HG03196 (cell line): ENCODE data around the gene DDX51.
"Not testable (repeated sequence)": the region's sequence is repeated elsewhere in the genome, so short reads cannot be mapped to it uniquely, and the experiment has no call there.

Experiments
- ATAC-seq: cut with Tn5 transposase; IDR thresholded peaks from one replicate; pipeline ENCODE4 v1.9.1; 2021; ENCODE audit not compliant: unreplicated experiment

DDX51 gene

GRCh38 chr12:132154941-132155770 is 11.0 kb upstream of the DDX51 start:
- no peak for ATAC-seq

GRCh38 chr12:132154341-132154761 is 10.2 kb upstream of the DDX51 start:
- peak; percentile 12 for ATAC-seq

GRCh38 chr12:132153501-132154340 is 9.6 kb upstream of the DDX51 start:
- peak; percentile 72 for ATAC-seq

GRCh38 chr12:132152953-132153352 is 8.8 kb upstream of the DDX51 start:
- ATAC-seq: no peak

- ATAC-seq: no peak
These were observed 8.3 kb upstream of the DDX51 start for GRCh38 chr12:132152411-132152821.

GRCh38 chr12:132151766-132152410 is 7.8 kb upstream of the DDX51 start:
- no peak for ATAC-seq

GRCh38 chr12:132151145-132151765 is 7.1 kb upstream of the DDX51 start:
- ATAC-seq: no peak

- no peak for ATAC-seq
These were observed 6.6 kb upstream of the DDX51 start for GRCh38 chr12:132150780-132151144.

- not testable (repeated sequence) for ATAC-seq
These were observed 5.4 kb upstream of the DDX51 start for GRCh38 chr12:132149526-132149925.

- no peak for ATAC-seq
These were observed 4.4 kb upstream of the DDX51 start for GRCh38 chr12:132148368-132149045.

- no peak for ATAC-seq
These were observed 3.6 kb upstream of the DDX51 start for GRCh38 chr12:132147423-132148367.

GRCh38 chr12:132146772-132147422 is 2.8 kb upstream of the DDX51 start:
- ATAC-seq: no peak

- no peak for ATAC-seq
These were observed 2.0 kb upstream of the DDX51 start for GRCh38 chr12:132146098-132146497.

- ATAC-seq: peak; percentile 4
These were observed 1.2 kb upstream of the DDX51 start for GRCh38 chr12:132145334-132145733.

- peak; percentile 4 for ATAC-seq
These were observed 670 bp upstream of the DDX51 start for GRCh38 chr12:132144810-132145168.

- peak; percentile 18 for ATAC-seq
These were observed 615 bp downstream of the DDX51 start for GRCh38 chr12:132143336-132144071.

GRCh38 chr12:132142679-132143335 is 1.3 kb downstream of the DDX51 start:
- ATAC-seq: no peak
